Measurements from ENCODE around the gene CCDC50. TPM values are rescaled to one million over a fixed set of nuclear protein-coding genes. Genes with fewer than 3 reads are reported as not detected.
A peak's percentile ranks its signal among the peaks of the same experiment; 100 is the strongest.

Gene CCDC50
- total and polyA plus RNA-seq, 4 donors = 23.4 to 119 (median 40.4) TPM

DNA sequence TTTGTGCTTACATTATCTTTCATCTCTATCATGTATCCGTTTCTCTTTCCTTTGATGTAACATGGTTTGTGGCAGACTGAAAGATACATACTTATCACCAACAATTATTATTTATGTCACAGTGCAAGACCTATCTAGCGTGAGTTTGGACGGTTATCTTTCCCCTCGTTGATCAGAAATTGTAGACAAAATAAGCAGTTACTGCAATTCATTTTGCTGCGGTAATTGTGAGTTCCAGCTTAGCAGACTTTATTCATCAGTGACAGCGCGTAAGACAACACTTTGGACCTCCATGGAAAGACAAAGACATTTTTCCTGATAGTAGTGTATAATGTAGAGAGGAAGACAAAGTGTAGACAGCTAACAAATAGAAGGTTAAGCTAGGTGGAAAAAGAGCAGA lies 52.1 kb downstream of the CCDC50 start:
- WGBS, 2 donors = 84 to 89% methylated on average over 7 of the region's 7 CpGs
- no peaks in the 10 kb centered on the region for H3K27me3 ChIP-seq (ENCODE audit: control insufficient read depth in 3 of 3, insufficient read depth in 3 of 3, low read length in 2 of 3)
- TF ChIP-seq, protein P1, sequence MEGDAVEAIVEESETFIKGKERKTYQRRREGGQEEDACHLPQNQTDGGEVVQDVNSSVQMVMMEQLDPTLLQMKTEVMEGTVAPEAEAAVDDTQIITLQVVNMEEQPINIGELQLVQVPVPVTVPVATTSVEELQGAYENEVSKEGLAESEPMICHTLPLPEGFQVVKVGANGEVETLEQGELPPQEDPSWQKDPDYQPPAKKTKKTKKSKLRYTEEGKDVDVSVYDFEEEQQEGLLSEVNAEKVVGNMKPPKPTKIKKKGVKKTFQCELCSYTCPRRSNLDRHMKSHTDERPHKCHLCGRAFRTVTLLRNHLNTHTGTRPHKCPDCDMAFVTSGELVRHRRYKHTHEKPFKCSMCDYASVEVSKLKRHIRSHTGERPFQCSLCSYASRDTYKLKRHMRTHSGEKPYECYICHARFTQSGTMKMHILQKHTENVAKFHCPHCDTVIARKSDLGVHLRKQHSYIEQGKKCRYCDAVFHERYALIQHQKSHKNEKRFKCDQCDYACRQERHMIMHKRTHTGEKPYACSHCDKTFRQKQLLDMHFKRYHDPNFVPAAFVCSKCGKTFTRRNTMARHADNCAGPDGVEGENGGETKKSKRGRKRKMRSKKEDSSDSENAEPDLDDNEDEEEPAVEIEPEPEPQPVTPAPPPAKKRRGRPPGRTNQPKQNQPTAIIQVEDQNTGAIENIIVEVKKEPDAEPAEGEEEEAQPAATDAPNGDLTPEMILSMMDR (IDR thresholded peaks at IDR 0.05; ENCODE audit: control extremely low read depth, extremely low read depth) = no peak
- H3K9ac ChIP-seq (ENCODE audit: insufficient read depth in 1 of 2, low read length in 2 of 2) = no peak overlapping the region
- ATAC-seq (ENCODE audit: insufficient read depth, low FRiP score) = no peak
- H3K9me3 ChIP-seq (ENCODE audit: control insufficient read depth in 4 of 4, insufficient read depth in 3 of 4, low read length in 3 of 4) = no peaks in the 10 kb centered on the region
- H3K27ac ChIP-seq (ENCODE audit: low read depth in 1 of 2, low read length in 1 of 2) = no peak overlapping the region
- peaks cover 0 to 61% (median 12%) of the 10 kb centered on the region in 5 donors for H3K4me1 ChIP-seq (ENCODE audit: control insufficient read depth in 5 of 5, insufficient read depth in 5 of 5, low read length in 5 of 5)
- H3K36me3 ChIP-seq (ENCODE audit: control insufficient read depth in 4 of 4, insufficient read depth in 4 of 4, low read length in 4 of 4) = peaks cover 4 to 22% (median 14%) of the 10 kb centered on the region in 4 donors
- peak in 2 of 3 donors; percentile 50 to 58 for DNase-seq
- H3K4me3 ChIP-seq = no peak overlapping the region

DNA sequence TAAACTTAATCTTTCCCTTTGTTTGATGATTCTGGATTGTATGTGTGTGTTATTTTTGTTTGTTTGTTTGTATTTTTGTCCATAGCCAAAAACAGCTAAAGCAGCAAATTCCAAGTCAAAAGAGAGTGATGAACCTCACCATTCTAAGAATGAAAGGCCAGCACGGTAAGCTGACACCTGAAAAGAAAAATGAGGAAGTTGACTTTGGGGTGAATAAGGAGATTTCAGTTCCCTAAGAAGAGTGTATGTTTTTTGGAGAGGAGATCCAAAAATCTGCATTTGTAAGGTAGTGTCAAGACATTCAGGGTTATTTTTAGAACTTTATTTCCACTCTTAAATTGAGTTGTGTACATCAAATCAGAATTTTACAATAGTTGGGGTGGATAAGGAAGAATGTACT lies 53.5 kb downstream of the CCDC50 start:
- H3K36me3 ChIP-seq (ENCODE audit: control insufficient read depth in 4 of 4, insufficient read depth in 4 of 4, low read length in 4 of 4) = peaks cover 4 to 22% (median 14%) of the 10 kb centered on the region in 4 donors
- DNase-seq (no peak), ATAC-seq (ENCODE audit: insufficient read depth, low FRiP score) (no peak)
- H3K4me3 ChIP-seq = no peak overlapping the region
- no peak overlapping the region for H3K27ac ChIP-seq (ENCODE audit: low read depth in 1 of 2, low read length in 1 of 2)
- H3K9ac ChIP-seq (ENCODE audit: insufficient read depth in 1 of 2, low read length in 2 of 2) = no peak overlapping the region
- TF ChIP-seq, protein P1 (IDR thresholded peaks at IDR 0.05; ENCODE audit: control extremely low read depth, extremely low read depth) = no peak
- H3K9me3 ChIP-seq (ENCODE audit: control insufficient read depth in 4 of 4, insufficient read depth in 3 of 4, low read length in 3 of 4) = no peaks in the 10 kb centered on the region
- no peaks in the 10 kb centered on the region for H3K27me3 ChIP-seq (ENCODE audit: control insufficient read depth in 3 of 3, insufficient read depth in 3 of 3, low read length in 2 of 3)
- 38 to 61% methylated on average over 1 of the region's 1 CpG for WGBS, 2 donors
- peaks cover 0 to 51% (median 8%) of the 10 kb centered on the region in 5 donors for H3K4me1 ChIP-seq (ENCODE audit: control insufficient read depth in 5 of 5, insufficient read depth in 5 of 5, low read length in 5 of 5)

DNA sequence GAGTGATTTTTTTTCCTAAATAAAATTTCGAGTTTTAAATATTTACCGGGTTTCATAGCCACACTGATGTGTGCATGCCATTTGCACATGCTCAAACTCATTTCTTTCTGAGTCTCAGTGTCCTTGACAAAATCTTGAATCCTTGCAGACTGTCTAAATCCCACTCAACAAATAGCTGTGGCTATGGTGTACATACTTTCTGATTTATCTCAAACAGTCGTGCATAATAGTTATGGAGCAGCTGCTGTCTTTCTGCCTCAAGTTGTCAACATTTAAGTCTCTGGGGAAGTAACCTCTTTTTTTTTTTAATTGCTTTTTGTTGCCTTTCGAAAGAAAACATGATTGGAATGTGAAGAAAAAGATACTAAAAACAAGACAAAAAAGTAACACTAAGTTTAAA lies 53.9 kb downstream of the CCDC50 start:
- TF ChIP-seq, protein P1 (IDR thresholded peaks at IDR 0.05; ENCODE audit: control extremely low read depth, extremely low read depth) = no peak
- no peaks in the 10 kb centered on the region for H3K27me3 ChIP-seq (ENCODE audit: control insufficient read depth in 3 of 3, insufficient read depth in 3 of 3, low read length in 2 of 3)
- H3K9me3 ChIP-seq (ENCODE audit: control insufficient read depth in 4 of 4, insufficient read depth in 3 of 4, low read length in 3 of 4) = no peaks in the 10 kb centered on the region
- WGBS, 2 donors = 72 to 80% methylated on average over 4 of the region's 4 CpGs
- H3K27ac ChIP-seq (ENCODE audit: low read depth in 1 of 2, low read length in 1 of 2) = no peak overlapping the region
- DNase-seq (peak; percentile 65 to 93 (median 92)), ATAC-seq (ENCODE audit: insufficient read depth, low FRiP score) (no peak)
- H3K4me1 ChIP-seq (ENCODE audit: control insufficient read depth in 5 of 5, insufficient read depth in 5 of 5, low read length in 5 of 5) = peaks cover 0 to 47% (median 6%) of the 10 kb centered on the region in 5 donors
- H3K4me3 ChIP-seq = no peak overlapping the region
- peaks cover 4 to 22% (median 14%) of the 10 kb centered on the region in 4 donors for H3K36me3 ChIP-seq (ENCODE audit: control insufficient read depth in 4 of 4, insufficient read depth in 4 of 4, low read length in 4 of 4)
- no peak overlapping the region for H3K9ac ChIP-seq (ENCODE audit: insufficient read depth in 1 of 2, low read length in 2 of 2)

DNA sequence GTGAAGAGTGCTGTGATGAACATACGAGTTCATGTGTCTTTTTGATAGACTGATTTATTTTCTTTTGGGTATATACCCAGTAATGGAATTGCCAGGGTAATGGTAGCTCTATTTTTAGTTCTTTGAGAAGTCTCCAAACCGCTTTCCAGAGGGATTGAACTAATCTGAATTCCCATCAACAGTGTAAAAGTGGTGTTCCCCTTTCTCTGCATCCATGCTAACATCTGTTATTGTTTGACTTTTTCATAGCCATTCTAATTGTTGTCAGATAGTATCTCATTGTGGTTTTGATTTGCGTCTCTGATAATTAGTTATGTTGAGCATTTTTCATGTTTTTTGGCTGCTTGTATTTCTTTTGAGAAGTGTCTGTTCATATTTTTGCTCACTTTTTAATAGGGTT lies 55.9 kb downstream of the CCDC50 start:
- H3K9me3 ChIP-seq (ENCODE audit: control insufficient read depth in 4 of 4, insufficient read depth in 3 of 4, low read length in 3 of 4) = no peaks in the 10 kb centered on the region
- no peak overlapping the region for H3K27ac ChIP-seq (ENCODE audit: low read depth in 1 of 2, low read length in 1 of 2)
- TF ChIP-seq, protein P1 (IDR thresholded peaks at IDR 0.05; ENCODE audit: control extremely low read depth, extremely low read depth) = no peak
- H3K27me3 ChIP-seq (ENCODE audit: control insufficient read depth in 3 of 3, insufficient read depth in 3 of 3, low read length in 2 of 3) = no peaks in the 10 kb centered on the region
- H3K4me1 ChIP-seq (ENCODE audit: control insufficient read depth in 5 of 5, insufficient read depth in 5 of 5, low read length in 5 of 5) = peaks cover 0 to 35% (median 0%) of the 10 kb centered on the region in 5 donors
- 60 to 80% methylated on average over 3 of the region's 3 CpGs for WGBS, 2 donors
- no peak overlapping the region for H3K4me3 ChIP-seq
- H3K9ac ChIP-seq (ENCODE audit: insufficient read depth in 1 of 2, low read length in 2 of 2) = no peak overlapping the region
- no peak for DNase-seq
- H3K36me3 ChIP-seq (ENCODE audit: control insufficient read depth in 4 of 4, insufficient read depth in 4 of 4, low read length in 4 of 4) = peaks cover 3 to 23% (median 15%) of the 10 kb centered on the region in 4 donors
- ATAC-seq (ENCODE audit: insufficient read depth, low FRiP score) = no peak

Measured in lung (tissue), 12 donors.